ENCODE measurements around the gene DHH. TPM values are rescaled to one million over a fixed set of nuclear protein-coding genes. Genes with fewer than 3 reads are reported as not detected.
A peak's percentile ranks its signal among the peaks of the same experiment; 100 is the strongest.
"Not testable (repeated sequence)": the region's sequence is repeated elsewhere in the genome, so short reads cannot be mapped to it uniquely, and the experiment has no call there.

Gene DHH
- total and polyA plus RNA-seq, 4 donors: 0.16 to 2.6 (median 0.95) TPM

GRCh38 chr12:49138587-49138986 is 44.0 kb upstream of the DHH start:
- Histone ChIP-seq H3K27ac (ENCODE audit: low read depth in 1 of 2, low read length in 1 of 2) (no peak overlapping the region), H3K4me3 (no peak overlapping the region), H3K27me3 (ENCODE audit: control insufficient read depth in 3 of 3, insufficient read depth in 3 of 3, low read length in 2 of 3) (no peaks in the 10 kb centered on the region), H3K36me3 (ENCODE audit: control insufficient read depth in 4 of 4, insufficient read depth in 4 of 4, low read length in 4 of 4) (no peaks in the 10 kb centered on the region), H3K4me1 (ENCODE audit: control insufficient read depth in 5 of 5, insufficient read depth in 5 of 5, low read length in 5 of 5) (no peaks in the 10 kb centered on the region), H3K9me3 (ENCODE audit: control insufficient read depth in 4 of 4, insufficient read depth in 3 of 4, low read length in 3 of 4) (no peaks in the 10 kb centered on the region), H3K9ac (ENCODE audit: insufficient read depth in 1 of 2, low read length in 2 of 2) (no peak overlapping the region)
- DNase-seq (no peak), ATAC-seq (ENCODE audit: insufficient read depth, low FRiP score) (no peak)
- no peak for TF ChIP-seq CTCF (IDR thresholded peaks at IDR 0.05; ENCODE audit: control extremely low read depth, extremely low read depth)
- WGBS, 2 donors: 53 to 66% methylated on average over 2 of the region's 2 CpGs

GRCh38 chr12:49137476-49137875 is 42.9 kb upstream of the DHH start:
- 98 to 100% methylated on average over 1 of the region's 1 CpG for WGBS, 2 donors
- H3K36me3 ChIP-seq (ENCODE audit: control insufficient read depth in 4 of 4, insufficient read depth in 4 of 4, low read length in 4 of 4): no peaks in the 10 kb centered on the region
- peaks cover 0 to 7% (median 0%) of the 10 kb centered on the region in 5 donors for H3K4me1 ChIP-seq (ENCODE audit: control insufficient read depth in 5 of 5, insufficient read depth in 5 of 5, low read length in 5 of 5)
- H3K9me3 ChIP-seq (ENCODE audit: control insufficient read depth in 4 of 4, insufficient read depth in 3 of 4, low read length in 3 of 4): no peaks in the 10 kb centered on the region
- H3K4me3 ChIP-seq: no peak overlapping the region
- DNase-seq (no peak), ATAC-seq (ENCODE audit: insufficient read depth, low FRiP score) (no peak)
- no peak for TF ChIP-seq CTCF (IDR thresholded peaks at IDR 0.05; ENCODE audit: control extremely low read depth, extremely low read depth)
- no peak overlapping the region for H3K9ac ChIP-seq (ENCODE audit: insufficient read depth in 1 of 2, low read length in 2 of 2)
- no peak overlapping the region for H3K27ac ChIP-seq (ENCODE audit: low read depth in 1 of 2, low read length in 1 of 2)
- no peaks in the 10 kb centered on the region for H3K27me3 ChIP-seq (ENCODE audit: control insufficient read depth in 3 of 3, insufficient read depth in 3 of 3, low read length in 2 of 3)

GRCh38 chr12:49136997-49137396 is 42.4 kb upstream of the DHH start:
- H3K27ac ChIP-seq (ENCODE audit: low read depth in 1 of 2, low read length in 1 of 2); H3K27me3 ChIP-seq (ENCODE audit: control insufficient read depth in 3 of 3, insufficient read depth in 3 of 3, low read length in 2 of 3); DNase-seq; H3K36me3 ChIP-seq (ENCODE audit: control insufficient read depth in 4 of 4, insufficient read depth in 4 of 4, low read length in 4 of 4); H3K4me3 ChIP-seq; ATAC-seq (ENCODE audit: insufficient read depth, low FRiP score); H3K9me3 ChIP-seq (ENCODE audit: control insufficient read depth in 4 of 4, insufficient read depth in 3 of 4, low read length in 3 of 4); H3K9ac ChIP-seq (ENCODE audit: insufficient read depth in 1 of 2, low read length in 2 of 2): not testable (repeated sequence)
- H3K4me1 ChIP-seq (ENCODE audit: control insufficient read depth in 5 of 5, insufficient read depth in 5 of 5, low read length in 5 of 5): peaks cover 0 to 12% (median 3%) of the 10 kb centered on the region in 5 donors
- 92 to 94% methylated on average over 3 of the region's 3 CpGs for WGBS, 2 donors

DNA sequence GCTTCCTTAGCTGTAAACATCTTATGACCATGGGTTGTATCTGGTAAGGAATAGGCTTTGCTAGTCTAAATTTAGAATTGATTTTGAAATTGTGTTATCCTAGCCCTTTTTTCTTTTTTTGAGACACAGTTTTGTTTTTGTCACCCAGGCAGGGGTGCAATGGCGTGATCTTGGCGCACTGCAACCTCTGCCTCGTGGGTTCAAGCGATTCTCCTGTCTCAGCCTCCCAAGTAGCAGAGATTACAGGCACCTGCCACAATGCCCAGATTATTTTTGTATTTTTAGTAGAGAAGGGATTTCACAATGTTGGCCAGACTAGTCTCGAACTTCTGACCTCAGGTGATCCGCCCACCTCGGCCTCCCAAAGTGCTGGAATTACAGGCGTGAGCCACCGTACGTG is 39.0 kb upstream of the DHH start:
- DNase-seq: peak in 1 of 3 donors; percentile 15

More for the DNA sequence above, 39.0 kb upstream of the DHH start:
- WGBS, 2 donors: 86 to 91% methylated on average over 10 of the region's 10 CpGs
- Histone ChIP-seq H3K4me1 (ENCODE audit: control insufficient read depth in 5 of 5, insufficient read depth in 5 of 5, low read length in 5 of 5) (peaks cover 0 to 29% (median 5%) of the 10 kb centered on the region in 5 donors), H3K4me3 (no peak overlapping the region), H3K27me3 (ENCODE audit: control insufficient read depth in 3 of 3, insufficient read depth in 3 of 3, low read length in 2 of 3) (no peaks in the 10 kb centered on the region), H3K9me3 (ENCODE audit: control insufficient read depth in 4 of 4, insufficient read depth in 3 of 4, low read length in 3 of 4) (no peaks in the 10 kb centered on the region), H3K27ac (ENCODE audit: low read depth in 1 of 2, low read length in 1 of 2) (no peak overlapping the region), H3K9ac (ENCODE audit: insufficient read depth in 1 of 2, low read length in 2 of 2) (peak overlapping the region in 1 of 2 donors; percentile 11), H3K36me3 (ENCODE audit: control insufficient read depth in 4 of 4, insufficient read depth in 4 of 4, low read length in 4 of 4) (peaks cover 5 to 22% (median 10%) of the 10 kb centered on the region in 4 donors)
- no peak for ATAC-seq (ENCODE audit: insufficient read depth, low FRiP score)
- TF ChIP-seq CTCF (IDR thresholded peaks at IDR 0.05; ENCODE audit: control extremely low read depth, extremely low read depth): no peak
